ENCODE results near the gene FAM234B.
"Not testable (repeated sequence)": the region's sequence is repeated elsewhere in the genome, so short reads cannot be mapped to it uniquely, and the experiment has no call there.

FAM234B gene

DNA sequence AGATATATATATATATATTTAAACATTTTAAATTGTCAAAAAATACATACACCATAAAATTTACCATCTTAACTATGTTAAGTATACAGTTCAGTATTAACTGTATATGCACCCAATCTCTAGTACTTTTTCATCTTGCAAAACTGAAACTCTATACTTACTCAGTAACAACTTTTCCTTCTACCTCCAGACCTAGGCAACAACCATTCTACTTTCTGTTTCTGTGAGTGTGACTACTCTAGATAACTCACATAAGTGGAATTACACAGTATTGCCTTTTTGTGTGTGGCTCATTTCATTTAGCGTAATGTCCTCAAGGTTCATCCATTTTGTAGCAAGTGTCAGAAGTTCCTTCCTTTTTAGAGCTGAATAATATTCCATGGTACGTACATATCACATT lies 8.2 kb downstream of the FAM234B start:
- FAIRE-seq: no peak
- no peak for DNase-seq (ENCODE audit: insufficient read length, low spot score)

DNA sequence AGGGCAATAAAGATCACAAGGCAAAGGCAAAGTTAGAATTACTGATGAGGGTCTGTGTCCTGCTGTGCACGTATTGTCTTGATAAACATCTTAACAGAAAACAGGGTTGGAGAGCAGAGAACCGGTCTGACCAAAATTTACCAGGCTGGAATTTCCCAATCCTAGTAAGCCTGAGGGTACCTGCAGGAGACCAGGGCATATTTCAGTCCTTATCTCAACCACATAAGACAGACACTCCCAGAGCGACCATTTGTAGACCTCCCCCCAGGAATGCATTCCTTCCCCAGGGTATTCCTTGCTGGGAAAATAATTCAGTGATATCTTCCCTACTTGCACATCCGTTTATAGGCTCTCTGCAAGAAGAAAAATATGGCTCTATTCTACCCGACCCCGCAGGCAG lies 9.4 kb downstream of the FAM234B start:
- not testable (repeated sequence) for FAIRE-seq; DNase-seq (ENCODE audit: insufficient read length, low spot score)

DNA sequence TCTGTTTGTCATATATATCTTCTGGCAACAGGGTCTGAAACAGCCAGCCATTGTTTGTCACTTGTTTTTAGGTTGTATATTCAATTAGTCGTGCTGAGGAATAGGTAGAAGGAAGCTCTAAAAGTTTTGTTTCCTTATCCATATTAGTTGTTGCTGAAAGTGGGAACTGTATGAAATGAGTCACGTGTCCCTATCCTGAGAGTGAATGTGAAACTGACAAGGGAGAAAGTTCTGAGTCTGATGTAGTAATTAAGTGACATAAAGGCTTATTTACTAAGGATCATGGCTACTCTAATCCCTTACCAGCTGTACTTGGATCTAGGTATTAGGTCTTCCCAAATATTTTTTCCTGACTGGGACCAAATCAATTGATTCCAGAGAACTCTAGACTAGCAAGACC lies 16.4 kb downstream of the FAM234B start:
- no peak for DNase-seq (ENCODE audit: insufficient read length, low spot score)
- FAIRE-seq: no peak

DNA sequence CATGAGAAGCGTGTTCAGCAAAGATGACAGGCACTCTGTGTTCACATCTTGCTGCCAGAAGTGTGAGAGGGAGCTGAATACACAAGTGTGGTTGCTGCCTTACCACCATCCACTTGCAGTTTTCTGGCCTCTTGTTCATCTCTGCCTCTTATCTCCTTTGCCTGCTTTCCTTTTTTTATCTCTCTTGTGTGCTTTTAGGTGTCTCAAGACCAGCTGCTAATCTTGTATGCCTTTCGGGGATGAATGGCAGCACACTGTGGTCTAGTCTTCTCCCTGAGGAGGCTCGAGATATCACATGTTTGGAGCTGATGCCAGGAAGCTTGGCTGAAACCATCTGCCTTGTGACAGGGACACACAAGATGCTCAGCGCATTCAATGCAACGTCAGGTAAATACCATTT lies 17.2 kb downstream of the FAM234B start:
- DNase-seq (ENCODE audit: insufficient read length, low spot score): no peak
- FAIRE-seq: no peak

DNA sequence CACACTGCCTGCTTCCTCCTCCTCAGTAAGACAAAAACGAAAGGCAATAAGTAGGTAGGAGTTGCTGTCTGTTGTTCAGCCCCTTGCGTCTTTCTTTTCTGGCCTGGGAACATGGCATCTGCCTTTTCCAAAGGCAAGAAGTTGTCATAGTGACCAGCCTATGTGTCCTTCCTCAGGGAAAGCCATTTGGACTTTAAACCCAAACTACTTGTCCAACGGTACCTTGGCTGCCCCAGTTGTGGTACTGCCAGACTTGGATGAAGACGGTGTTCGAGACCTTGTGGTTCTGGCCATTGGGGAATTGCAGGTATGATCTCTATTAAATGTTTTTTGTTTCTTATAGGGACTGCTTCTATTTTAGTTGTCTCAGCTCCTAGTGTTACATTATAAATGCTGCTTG lies 18.5 kb downstream of the FAM234B start:
- no peak for FAIRE-seq
- DNase-seq (ENCODE audit: insufficient read length, low spot score): no peak

DNA sequence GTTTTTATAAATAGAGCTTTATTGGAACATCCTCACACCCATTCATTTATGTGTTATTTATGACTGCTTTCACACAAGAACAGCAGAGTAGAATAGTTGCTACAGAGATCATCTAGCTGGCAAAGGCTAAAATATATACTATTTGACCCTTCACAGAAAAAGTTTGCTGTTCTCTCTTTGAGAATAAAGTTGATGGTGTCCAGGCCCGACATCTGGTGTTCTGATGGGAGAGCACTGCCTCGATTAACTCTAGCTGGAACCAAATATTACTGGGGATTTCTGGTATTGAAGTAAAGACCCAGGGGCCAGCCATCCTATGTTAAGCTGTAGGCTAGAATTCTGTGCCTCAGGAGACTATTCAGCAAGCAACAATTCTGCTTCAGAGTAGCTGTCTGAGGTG lies 21.8 kb downstream of the FAM234B start:
- FAIRE-seq (no peak), DNase-seq (ENCODE audit: insufficient read length, low spot score) (no peak)

DNA sequence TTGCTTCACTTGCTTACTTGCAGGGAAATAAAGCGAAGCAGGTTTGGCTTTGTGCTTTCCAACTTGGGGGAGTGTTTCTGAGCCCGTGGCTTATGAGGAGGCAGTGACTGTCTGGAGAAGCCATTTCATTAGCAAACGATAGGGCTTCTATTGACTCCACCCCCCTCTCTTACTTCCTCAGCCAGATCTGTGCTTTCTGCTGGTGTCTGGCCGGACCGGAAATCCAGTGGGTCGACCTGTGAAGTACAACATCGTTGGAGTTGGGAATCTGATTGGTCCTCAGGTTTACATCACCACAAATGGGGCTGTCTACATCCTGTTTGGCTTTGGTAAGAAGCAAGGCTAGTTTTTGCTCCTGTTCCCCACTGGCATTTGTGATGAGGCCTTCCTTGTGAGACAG lies 22.3 kb downstream of the FAM234B start:
- FAIRE-seq (no peak), DNase-seq (ENCODE audit: insufficient read length, low spot score) (no peak)

DNA sequence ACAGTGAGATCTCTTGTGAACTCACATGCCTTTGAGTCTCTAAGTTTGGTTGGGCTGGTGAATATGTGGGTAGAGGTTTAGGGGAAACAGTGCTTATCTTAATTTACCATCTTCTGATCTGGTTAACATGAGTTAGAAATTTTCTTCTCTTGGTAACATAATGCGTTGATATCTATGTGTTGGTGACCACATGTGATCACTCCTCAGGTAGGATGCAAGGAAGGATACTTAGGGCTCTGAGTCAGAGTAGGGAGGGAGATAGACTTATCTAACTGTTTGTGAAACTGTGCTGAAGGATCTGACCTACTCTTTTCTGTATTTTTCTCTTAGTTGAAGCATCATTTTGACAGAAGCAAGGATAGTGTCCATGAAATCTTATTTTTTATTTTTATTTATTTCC lies 23.1 kb downstream of the FAM234B start:
- no peak for DNase-seq (ENCODE audit: insufficient read length, low spot score)
- FAIRE-seq: no peak

DNA sequence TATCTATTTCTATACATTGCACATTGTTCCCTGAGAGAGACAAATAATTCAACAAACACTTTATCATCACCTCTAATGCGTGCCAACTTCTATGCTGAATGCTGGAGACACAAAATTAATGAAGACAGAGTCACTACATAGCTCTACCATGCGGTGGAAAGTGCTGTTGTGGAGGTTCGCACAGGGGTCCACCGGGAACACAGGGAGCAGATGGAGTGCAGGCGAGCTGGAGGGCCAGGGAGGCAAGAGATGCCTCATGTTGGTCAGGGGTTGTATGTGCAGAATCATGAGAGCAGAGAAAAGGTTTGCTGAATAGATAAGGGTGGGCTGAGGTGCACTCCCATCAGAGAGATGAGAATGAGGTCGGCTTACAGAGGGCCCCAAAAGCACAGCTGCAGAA lies 25.2 kb downstream of the FAM234B start:
- FAIRE-seq (no peak), DNase-seq (ENCODE audit: insufficient read length, low spot score) (no peak)

DNA sequence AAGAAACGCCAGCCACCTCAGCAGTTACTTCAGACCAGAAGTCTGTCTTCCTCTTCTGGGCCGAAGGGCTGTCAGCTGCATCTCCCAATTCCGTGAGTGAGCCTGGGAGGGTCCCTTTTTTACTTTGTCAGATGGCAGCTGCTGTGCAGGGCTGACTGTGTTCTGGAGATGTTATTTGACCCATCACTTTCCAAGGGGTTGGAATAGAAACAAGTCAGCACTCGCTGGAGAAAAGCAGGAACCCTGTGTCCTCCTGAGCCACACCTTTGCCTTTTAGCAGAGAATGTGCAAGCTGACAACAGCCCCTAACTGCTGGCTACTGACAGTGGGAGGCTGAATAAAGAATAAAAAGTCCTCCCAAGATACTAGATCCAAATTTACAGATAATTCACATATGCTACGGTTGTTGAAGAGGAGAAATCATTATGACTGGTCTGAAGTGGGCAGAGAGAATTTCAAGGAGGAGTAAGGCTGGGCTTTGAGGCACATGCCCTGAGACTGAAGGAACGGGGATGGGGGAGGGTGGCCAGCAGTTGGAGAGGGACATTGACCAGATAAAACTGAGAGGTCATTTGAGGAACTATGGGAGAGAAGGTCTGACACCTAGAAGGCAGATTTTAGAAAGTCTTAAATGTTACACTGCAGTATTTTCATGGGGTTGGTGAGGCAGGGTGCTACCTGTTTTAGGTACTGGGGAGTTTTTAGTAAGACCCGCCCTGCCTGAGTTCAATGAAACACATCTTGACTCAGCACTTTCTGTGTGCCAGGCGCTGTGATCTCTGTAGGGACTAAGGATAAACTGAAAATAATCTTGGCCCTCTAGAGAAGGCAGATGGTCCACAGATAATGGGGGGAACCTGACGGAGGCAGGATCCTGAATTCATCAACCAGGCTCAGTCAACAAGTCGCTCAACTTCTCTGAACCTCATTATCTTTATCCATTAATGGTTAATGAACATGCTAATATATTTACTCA lies 27.4 kb downstream of the FAM234B start:
- no peak for DNase-seq (ENCODE audit: insufficient read length, low spot score)
- FAIRE-seq: no peak

DNA sequence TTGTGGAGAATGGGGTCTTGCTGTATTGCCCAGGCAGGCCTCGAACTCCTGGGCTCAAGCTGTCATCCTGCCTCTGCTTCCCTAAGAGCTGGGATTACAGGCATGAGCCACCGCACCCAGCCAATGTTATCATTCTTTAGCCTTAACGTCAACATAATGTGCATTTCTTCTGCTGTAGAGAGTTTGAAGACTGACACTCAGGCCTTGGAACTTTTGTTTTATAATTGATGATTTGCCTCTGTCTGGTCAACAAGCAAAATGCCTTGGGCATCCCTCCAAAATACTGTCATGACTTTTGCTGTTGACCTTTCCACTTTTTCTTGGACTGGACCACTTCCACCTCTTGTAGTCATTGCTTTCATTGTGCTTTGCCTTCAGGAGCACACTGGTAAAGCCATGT lies 29.0 kb downstream of the FAM234B start:
- DNase-seq (ENCODE audit: insufficient read length, low spot score): no peak
- no peak for FAIRE-seq

DNA sequence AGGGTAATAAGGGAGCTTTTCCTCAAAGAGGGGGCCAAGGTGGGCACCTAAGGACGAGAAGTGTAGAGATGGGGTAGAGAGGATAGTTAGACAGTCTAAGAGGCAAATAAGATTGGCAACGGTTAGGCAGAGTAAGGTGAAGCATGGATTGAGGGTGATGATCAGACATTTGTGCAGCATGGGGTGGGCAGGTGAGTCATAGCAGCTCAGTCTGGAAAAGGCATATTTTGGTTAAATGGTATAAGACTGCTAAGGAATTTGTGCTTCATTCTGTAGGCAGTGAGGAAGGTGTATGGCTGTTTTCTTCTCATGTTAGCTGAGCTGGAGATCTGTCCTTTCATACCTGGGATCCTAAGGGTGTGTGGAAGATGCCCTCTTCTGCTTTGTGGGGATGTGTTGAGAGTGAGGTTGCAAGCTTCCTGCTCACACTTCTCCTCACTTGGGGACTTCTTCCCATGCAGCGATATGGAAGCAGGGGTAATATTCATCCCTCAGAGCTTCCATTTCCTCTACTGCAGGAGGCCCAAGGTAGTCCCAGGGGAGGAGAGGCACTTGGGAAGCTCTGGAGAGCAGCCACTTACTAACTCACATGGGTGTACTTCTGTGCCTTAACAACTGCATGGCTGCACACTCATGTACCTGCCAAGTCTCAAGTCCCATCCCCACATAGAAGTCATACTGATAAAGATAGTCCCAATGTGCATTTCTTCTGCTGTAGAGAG lies 30.4 kb downstream of the FAM234B start:
- DNase-seq (ENCODE audit: insufficient read length, low spot score): no peak
- no peak for FAIRE-seq

DNA sequence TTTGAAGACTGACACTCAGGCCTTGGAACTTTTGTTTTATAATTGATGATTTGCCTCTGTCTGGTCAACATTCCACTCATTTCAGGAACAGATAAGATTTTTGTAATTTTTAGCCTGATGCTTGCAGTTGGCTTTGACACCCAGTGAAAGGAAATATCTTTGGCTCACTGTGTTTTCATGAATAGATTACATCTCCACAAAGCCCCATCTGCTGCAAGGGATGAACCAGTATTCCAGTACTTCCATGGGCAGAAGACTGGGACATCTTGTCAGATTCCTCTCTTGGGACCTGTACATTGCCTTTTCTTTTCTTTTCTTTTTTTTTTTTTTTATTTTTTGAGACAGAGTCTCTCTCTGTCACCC lies 30.9 kb downstream of the FAM234B start:
- FAIRE-seq (no peak), DNase-seq (ENCODE audit: insufficient read length, low spot score) (no peak)

DNA sequence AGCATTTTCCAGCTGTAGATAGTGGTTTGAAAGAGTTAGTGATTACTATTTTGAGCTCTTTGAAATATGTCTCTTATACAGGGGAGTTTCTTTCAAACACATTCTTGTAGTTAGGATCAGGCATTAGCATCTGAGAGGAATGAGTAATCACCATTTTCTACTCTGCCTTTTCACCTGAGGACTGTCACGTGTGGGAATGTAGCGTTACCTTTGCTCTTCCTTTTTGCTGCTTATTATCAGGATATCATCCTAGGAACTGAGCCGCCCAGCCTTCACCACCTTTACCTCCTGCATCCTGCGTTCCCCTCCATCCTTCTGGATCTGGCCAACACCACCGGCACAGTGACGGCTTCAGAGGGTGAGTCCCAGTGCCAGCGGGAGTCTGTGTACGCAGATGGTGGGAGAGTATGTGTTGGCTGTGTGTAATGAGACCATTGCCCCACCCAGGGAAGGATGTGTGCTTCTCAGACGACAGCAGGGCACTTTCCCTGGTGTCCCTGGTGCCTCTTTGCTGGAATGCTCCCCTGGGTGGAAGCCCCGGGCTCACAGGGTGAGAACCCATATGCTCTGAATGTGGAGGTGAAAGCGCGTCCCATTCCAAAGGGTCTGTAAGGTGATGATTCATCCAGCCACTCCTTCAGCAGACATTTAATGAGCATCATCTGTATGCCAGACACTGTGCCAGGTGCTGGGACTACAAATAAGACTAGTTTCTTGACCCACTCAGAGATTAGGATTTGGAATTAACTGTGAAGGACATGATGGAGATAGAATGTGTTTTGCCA lies 31.8 kb downstream of the FAM234B start:
- no peak for DNase-seq (ENCODE audit: insufficient read length, low spot score)
- no peak for FAIRE-seq

DNA sequence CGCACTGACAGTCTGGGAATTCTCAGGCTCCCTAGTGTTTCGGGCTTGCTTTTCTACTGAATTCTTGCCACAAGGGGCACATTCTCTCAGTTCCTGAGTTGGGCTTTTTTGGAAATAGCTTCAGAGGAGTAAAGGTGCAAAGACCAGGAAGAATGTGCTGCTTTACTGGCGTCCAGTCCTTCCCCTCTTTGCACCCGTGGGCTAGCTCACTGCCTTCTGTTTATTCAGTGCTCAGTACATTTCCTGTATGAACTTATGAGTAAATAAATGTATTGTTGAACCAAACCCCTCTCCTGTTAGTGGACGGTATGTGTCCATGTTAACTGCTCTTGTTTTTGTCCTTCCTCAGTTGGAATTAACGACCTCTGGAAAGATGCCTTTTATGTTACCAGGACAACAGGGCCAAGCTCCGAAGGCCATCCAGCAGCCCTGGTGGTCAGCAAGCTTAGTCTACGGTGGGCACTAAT lies 35.3 kb downstream of the FAM234B start:
- FAIRE-seq: no peak
- no peak for DNase-seq (ENCODE audit: insufficient read length, low spot score)

DNA sequence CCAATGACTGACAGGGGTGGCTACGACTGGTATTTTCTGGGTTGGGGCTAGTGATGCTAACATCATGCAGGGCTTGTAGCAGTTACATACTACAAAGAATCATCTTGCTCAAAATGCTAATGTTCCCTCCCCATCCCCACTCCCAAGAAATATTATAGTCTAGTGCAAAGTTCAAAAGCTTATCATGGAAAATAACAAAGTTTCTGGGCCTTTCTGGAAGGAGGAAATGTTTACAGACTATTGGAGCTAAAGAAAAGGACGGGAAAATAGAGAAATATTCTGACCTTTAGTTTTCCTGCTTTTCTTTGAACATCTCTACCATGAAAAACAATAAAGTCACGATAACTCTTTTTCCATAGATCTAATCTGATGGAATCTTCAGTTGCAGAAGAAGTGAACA lies 36.1 kb downstream of the FAM234B start:
- no peak for FAIRE-seq
- DNase-seq (ENCODE audit: insufficient read length, low spot score): no peak

DNA sequence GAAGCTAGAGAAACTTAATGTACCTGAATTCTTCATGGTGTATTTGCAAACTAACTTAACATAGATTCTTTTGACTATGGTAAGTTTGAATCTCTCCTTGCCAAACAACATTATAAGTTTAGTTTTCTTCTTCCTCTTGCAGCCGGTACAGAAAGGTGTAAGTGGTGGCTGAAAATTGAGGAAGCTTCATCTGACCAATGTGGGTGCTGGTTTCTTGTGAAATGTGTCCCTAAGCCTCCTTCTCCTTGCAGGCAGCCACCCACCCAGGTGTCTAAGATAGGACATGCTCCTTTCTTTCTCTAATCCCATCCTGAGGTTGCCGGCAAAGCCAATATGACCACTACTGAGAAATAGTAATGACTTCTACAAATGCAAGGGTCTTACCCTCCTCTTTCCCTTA lies 38.7 kb downstream of the FAM234B start:
- DNase-seq (ENCODE audit: insufficient read length, low spot score) (no peak), FAIRE-seq (no peak)

DNA sequence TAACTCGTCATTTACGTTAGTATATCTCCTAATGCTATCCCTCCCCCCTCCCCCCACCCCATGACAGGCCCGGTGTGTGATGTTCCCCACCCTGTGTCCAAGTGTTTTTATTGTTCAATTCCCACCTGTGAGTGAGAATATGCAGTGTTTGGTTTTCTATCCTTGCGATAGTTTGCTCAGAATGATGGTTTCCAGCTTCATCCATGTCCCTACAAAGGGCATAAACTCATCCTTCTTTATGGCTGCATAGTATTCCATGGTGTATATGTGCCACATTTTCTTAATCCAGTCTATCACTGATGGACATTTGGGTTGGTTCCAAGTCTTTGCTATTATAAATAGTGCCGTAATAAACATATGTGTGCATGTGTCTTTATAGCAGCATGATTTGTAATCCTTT lies 39.5 kb downstream of the FAM234B start:
- FAIRE-seq; DNase-seq (ENCODE audit: insufficient read length, low spot score): not testable (repeated sequence)

DNA sequence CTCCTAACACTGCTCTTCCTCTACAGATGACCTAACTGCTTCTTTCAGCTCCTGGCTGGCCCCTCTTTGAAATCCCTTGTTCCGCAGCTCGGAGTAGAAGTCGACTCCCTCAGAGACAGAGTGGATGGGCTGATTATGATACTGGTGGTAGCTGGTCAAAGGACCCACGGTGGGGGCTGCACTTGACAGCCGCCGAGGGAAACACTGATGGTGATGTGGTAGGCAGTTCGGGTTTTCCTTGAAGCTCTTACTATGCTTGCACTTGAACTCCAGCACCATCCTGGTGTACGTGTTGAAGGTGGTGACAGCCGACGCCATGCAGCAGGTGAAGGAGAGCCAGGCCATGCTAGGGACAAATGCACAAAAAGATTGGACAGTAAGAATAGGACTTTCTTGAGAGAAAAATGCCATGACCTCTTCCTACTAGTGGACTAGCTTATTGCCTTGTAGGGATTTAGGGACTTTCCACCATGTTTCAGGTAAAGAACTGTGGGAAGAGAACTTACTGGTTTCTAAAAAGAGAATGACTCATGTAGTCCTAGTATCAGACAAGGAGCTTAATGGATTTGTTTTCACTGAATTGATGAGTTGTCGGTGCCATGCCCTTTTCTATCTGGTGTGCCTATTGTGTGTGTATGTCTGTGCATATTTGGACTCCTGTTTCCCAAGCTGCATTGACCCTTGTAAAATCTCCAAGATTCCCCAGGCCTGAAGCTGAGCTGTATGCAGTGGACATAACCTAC lies 40.9 kb downstream of the FAM234B start:
- no peak for DNase-seq (ENCODE audit: insufficient read length, low spot score)
- FAIRE-seq: no peak

DNA sequence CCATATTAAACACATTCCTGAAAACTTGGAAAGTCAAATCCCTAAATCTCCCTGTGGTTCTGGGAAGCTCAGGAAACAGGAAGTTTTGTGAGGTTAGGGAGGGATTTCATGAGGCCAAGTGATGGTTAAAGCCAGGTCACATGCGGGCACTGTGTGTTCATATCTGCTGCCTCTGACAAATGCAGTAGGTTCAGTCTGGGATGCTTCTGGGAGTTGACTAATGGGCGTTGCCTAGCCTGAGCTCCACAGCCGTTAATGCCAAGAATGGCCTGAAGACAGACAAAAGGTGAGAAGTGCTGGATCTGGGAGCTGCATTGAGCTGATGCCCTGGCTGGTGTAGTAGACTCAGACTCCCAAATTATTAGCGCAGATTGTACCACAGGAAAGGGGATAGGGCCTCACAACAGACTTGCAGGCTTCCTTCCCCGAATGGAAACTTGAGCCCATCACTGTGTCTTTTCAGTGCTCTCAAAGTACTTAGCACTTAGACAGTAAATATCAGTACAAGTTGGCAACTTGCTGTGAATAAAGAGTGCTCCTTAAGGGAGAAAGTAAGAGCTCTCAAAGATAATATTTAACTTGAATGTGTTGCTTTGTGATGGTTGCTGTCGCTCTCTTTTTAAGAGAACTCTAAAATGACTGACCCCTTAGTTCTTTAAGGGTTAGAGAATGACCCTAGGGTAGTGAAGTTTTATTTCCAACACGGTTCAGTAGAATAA lies 41.9 kb downstream of the FAM234B start:
- FAIRE-seq (no peak), DNase-seq (ENCODE audit: insufficient read length, low spot score) (no peak)

Measured in GM19239 (cell line).